ENCODE measurements around the gene UBE2I.

GRCh38 chr16:1276580-1276878 lies 32.9 kb upstream of the UBE2I start:
- TF ChIP-seq CTCF (IDR thresholded peaks at IDR 0.05), result no peak
- TF ChIP-seq EZH2 (IDR thresholded peaks at IDR 0.05; ENCODE audit: borderline replicate concordance, insufficient read depth, low read depth, low read length, poor library complexity, severe bottlenecking), result no peak

Data from B cell (primary cell).